ENCODE results near the gene PROS1.
"Not testable (repeated sequence)": the region's sequence is repeated elsewhere in the genome, so short reads cannot be mapped to it uniquely, and the experiment has no call there.

DNA sequence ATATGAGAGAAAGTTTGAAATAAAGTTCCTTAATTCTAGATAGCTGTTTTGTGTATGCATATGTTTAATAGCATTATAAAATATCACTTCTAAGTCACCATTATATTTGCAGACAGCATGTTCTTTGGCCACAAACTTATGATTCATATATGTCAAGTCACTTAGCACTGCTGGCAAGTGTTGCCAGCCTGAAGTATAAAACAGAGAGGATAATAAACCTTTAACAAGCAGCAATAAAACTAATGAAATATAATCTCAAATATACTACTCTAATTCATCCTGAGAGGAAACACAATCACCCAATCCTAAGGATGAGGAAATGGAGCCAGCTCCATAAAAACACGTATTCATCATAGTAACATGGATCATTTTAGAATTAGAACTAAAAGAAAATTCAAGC, 134.5 kb downstream of the PROS1 start:
- TF ChIP-seq EZH2 (IDR thresholded peaks at IDR 0.05; ENCODE audit: low read length, unreplicated experiment); EZH2phosphoT487 (IDR thresholded peaks at IDR 0.05; ENCODE audit: borderline replicate concordance, low read length): not testable (repeated sequence)
- TF ChIP-seq, protein P1, sequence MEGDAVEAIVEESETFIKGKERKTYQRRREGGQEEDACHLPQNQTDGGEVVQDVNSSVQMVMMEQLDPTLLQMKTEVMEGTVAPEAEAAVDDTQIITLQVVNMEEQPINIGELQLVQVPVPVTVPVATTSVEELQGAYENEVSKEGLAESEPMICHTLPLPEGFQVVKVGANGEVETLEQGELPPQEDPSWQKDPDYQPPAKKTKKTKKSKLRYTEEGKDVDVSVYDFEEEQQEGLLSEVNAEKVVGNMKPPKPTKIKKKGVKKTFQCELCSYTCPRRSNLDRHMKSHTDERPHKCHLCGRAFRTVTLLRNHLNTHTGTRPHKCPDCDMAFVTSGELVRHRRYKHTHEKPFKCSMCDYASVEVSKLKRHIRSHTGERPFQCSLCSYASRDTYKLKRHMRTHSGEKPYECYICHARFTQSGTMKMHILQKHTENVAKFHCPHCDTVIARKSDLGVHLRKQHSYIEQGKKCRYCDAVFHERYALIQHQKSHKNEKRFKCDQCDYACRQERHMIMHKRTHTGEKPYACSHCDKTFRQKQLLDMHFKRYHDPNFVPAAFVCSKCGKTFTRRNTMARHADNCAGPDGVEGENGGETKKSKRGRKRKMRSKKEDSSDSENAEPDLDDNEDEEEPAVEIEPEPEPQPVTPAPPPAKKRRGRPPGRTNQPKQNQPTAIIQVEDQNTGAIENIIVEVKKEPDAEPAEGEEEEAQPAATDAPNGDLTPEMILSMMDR (conservative IDR thresholded peaks at IDR 0.05; ENCODE audit: low read depth, low read length), result not testable (repeated sequence)
